HG03159 (cell line): ENCODE data around the gene DAAM1.

Source experiments
- ATAC-seq: cut with Tn5 transposase; IDR thresholded peaks from one replicate; pipeline ENCODE4 v1.9.1; 2021; ENCODE audit warnings: mild to moderate bottlenecking, moderate library complexity; ENCODE audit not compliant: unreplicated experiment

Gene DAAM1

DNA sequence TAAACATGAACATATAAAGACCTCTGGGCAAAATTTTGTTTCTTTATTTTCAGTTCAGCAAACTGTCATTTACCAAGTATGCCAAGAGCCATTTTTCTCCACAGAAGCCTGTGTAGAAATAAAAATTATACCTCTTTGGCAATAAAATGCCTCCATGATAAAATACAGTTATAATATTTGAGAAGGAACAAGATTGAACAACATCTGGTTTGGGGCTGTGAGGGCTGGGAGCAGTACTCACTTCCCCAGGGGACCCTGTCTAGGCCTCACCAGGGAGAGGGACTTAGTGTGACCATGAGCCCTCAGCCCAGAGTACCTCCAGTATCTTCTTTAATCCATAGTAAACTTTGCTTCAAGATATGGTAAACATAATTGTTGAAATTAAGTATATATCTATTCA, 65.1 kb downstream of the DAAM1 start:
- ATAC-seq = no peak

GRCh38 chr14:59254146-59254910, 65.9 kb downstream of the DAAM1 start:
- ATAC-seq = no peak

DNA sequence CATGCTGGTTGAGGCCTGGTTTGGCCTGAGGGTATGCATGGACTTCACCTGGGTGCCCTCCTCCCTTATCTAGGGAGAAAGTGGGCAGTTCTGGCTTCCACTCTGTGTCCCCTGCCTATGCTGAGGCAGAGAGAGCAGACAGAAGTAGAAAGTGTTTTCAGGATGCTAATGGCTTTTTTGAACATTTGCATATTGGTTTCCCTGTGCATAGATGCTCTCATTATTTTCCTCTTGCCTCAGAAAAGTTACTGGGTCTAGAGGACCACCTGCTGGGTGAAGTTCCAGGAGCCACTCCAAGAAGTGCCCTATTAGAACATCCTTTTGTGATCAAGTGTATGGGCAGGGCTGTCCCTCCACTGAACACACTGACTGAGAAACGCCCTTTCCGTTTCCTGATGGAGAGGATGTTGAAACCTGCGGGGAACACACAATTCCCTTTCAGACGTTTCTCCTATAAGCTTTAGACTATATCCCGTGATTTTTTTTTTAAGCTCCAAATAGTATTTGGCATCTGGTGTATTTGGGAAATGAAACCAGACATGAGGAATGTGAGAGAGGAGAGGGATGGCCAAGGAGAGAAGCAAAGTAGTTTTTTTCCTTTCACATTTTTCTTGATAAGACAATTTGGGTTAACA, 66.6 kb downstream of the DAAM1 start:
- no peak for ATAC-seq

- no peak for ATAC-seq
Measured at GRCh38 chr14:59256331-59256730, 67.9 kb downstream of the DAAM1 start.

- ATAC-seq = no peak
Measured at GRCh38 chr14:59261334-59261733, 72.9 kb downstream of the DAAM1 start.

DNA sequence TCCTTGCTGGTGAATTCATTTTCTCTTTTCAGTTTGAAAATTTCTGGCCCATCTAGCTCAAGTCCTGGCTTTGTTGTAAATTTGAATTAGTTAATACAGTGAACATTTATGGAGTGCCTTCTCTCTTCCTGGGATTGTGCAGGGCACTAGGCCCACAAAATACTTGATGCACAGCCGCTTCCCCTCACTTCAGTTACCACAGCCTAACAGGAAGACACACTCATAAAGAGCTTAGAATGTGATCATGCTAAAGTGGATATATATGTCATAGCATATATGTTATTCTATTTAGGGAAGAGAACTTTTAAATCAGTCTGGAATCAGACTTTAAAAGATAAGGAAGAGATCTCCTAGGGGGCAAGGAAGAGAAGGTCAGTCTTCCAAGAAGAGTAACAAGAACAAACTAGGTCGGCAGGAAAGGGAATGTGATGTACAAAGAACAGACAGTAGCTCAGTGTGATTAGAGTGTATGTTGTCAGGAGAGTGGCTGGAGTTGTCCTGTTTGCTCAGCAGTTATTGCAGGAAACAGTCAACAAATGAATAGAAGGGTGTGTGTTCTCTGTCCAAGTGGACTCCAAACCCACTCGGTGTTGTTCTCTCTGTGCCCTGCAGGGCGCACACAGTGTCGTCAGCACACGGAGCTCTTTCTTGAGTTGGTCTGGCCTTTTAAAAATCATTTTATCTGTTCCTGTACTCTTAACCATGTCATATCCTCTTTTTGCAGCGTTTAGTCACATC, 74.4 kb downstream of the DAAM1 start:
- ATAC-seq = no peak

GRCh38 chr14:59265808-59266207, 77.3 kb downstream of the DAAM1 start:
- ATAC-seq = no peak

DNA sequence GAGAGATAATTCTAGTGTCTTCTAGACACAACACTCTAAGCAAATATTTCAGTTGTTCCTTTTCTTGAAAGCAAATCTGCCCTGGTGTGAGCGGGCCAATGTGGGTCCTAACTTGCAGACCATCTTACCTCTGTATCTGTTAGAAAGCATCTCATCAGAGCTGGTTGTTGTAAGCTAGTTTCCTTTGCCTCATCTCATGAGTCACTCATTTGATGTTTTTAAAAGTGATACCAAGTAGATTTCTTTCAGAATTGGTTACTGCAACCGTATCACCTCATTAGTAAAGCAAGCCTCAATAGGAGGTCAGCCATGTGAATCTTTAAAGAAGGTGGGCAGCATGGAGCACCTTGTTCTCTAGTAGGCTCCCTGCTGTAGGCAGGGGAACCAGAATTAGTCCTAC, 78.6 kb downstream of the DAAM1 start:
- ATAC-seq = peak; percentile 41

DNA sequence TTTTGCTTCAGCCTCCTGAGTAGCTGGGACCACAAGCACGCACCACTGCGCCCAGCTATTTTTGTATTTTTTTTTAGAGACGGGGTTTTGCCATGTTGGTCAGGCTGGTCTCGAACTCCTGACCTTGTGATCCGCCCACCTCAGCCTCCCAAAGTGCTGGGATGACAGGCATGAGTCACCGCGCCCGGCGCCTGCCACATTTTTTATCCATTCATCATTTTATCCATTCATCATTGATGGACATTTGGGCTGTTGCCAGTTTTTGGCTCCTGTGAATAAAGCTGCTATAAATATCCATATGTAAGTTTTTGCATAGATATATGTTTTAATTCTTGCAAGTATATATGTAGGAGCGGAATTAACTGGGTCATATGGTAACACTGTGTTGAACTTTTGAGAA, 79.5 kb downstream of the DAAM1 start:
- no peak for ATAC-seq

GRCh38 chr14:59268858-59269257, 80.4 kb downstream of the DAAM1 start:
- ATAC-seq = no peak

GRCh38 chr14:59269466-59269865, 81.0 kb downstream of the DAAM1 start:
- no peak for ATAC-seq

DNA sequence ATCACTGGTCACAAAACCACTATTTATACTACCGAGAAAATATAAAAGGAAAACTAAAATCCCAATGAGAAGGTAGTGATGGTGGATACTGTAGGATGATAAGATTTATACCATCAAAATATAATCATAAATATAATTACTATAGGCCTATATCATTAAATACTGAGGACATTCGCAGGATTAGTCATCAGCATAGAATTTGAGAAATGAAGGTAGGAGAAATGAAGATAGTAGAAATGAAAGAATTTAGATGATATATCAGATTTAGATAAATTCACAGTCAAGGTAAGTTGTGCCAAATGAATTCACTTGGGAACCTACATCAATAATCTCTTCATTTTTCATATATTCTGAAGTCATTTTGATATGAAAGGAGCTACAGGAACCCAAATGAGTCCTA, 82.8 kb downstream of the DAAM1 start:
- no peak for ATAC-seq

- ATAC-seq = no peak
Measured at GRCh38 chr14:59271734-59272133, 83.3 kb downstream of the DAAM1 start.

- no peak for ATAC-seq
Measured at GRCh38 chr14:59272633-59273032, 84.2 kb downstream of the DAAM1 start.

- ATAC-seq = no peak
Measured at GRCh38 chr14:59273737-59274136, 85.3 kb downstream of the DAAM1 start.

GRCh38 chr14:59274991-59275391, 86.5 kb downstream of the DAAM1 start:
- ATAC-seq = peak; percentile 38

GRCh38 chr14:59275668-59276067, 87.2 kb downstream of the DAAM1 start:
- ATAC-seq = peak; percentile 93

GRCh38 chr14:59276235-59276634, 87.8 kb downstream of the DAAM1 start:
- ATAC-seq = no peak

DNA sequence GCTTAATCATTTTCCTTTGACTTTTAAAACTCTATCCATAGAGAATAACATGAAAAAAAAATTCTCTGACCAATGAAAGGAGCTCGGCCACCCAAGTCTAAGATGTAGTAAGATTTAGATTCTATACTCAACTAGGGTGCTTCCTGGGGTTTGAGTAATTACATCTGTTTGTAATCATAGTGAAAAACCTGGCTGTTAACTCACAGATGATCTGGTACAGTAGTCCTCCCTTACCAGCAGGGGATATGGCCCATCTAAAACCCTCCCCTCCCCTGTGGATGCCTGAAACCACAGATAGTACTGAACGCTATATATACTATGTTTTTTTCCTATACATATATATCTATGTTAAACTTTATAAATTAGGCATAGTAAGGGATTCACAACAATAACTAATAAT, 89.2 kb downstream of the DAAM1 start:
- ATAC-seq = no peak

DNA sequence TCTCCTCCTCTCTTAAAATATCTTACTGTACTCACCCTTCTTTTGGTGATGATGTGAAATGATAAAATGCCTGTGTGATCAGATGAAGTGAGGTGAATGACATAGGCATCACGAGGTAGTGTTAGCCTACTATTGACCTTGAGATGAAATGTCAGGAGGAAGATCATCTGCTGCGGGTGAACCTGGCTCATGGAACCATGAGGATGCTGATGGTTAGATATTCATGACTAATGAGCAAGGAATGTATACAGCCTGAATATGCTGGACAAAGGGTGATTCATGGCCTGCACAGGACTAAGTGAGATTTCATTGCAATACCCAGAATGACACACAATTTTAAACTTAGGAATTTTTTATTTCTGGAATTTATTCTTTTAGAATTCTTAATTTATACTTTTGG, 89.6 kb downstream of the DAAM1 start:
- no peak for ATAC-seq

- no peak for ATAC-seq
Measured at GRCh38 chr14:59280961-59281360, 92.5 kb downstream of the DAAM1 start.
